ENCODE measurements around the gene CDH23. TPM values are rescaled to one million over a fixed set of nuclear protein-coding genes. Genes with fewer than 3 reads are reported as not detected.

The CDH23 gene
- total RNA-seq, 1 experiment from 2014 or later: 0.34 TPM

GRCh38 chr10:71513936-71514335 is 117.2 kb downstream of the CDH23 start:
- no peak for DNase-seq
- ChIA-PET CTCF (interaction anchor here (0.5 kb wide), 1 partner anchor 298 kb away, joined by 5 read pairs; no protein-coding TSS in a partner anchor), POLR2A (no interaction called here)
- Mint-ChIP-seq H3K27ac (ENCODE audit: unreplicated experiment) (peak overlapping the region; percentile 47), H3K36me3 (ENCODE audit: insufficient read depth, unreplicated experiment) (no peaks in the 10 kb centered on the region), H3K9me3 (ENCODE audit: unreplicated experiment) (no peaks in the 10 kb centered on the region), H3K4me1 (ENCODE audit: low read depth, unreplicated experiment) (peaks cover 11% of the 10 kb centered on the region), H3K27me3 (ENCODE audit: insufficient read depth, unreplicated experiment) (no peaks in the 10 kb centered on the region), H3K4me3 (ENCODE audit: unreplicated experiment) (no peak overlapping the region)
- H3K4me3 ChIP-seq (ENCODE audit: low read depth, low read length): no peak overlapping the region
- peaks cover 4% of the 10 kb centered on the region; the same call in 1 of the 2 replicates for H3K9me3 ChIP-seq
- H3K27me3 ChIP-seq (replicated peaks; ENCODE audit: control insufficient read depth, insufficient read depth, low read length): no peaks in the 10 kb centered on the region
- H3K36me3 ChIP-seq (ENCODE audit: control insufficient read depth, insufficient read depth, low read length): no peaks in the 10 kb centered on the region
- intact Hi-C loops (cut with micrococcal nuclease; ENCODE audit: unreplicated experiment): no loop called here
- peaks cover 13% of the 10 kb centered on the region for H3K4me1 ChIP-seq
- TF ChIP-seq CTCF (IDR thresholded peaks at IDR 0.05; ENCODE audit: insufficient read depth in 1 of 2, low read depth in 1 of 2, low read length in 1 of 2, severe bottlenecking in 1 of 2, unreplicated experiment in 1 of 2): no peak
- BruUV-seq (replicated peaks): no TSS peak

GRCh38 chr10:71515531-71516172 is 118.9 kb downstream of the CDH23 start:
- H3K36me3 Mint-ChIP-seq (ENCODE audit: insufficient read depth, unreplicated experiment): no peaks in the 10 kb centered on the region
- no peak for TF ChIP-seq CTCF (IDR thresholded peaks at IDR 0.05; ENCODE audit: insufficient read depth in 1 of 2, low read depth in 1 of 2, low read length in 1 of 2, severe bottlenecking in 1 of 2, unreplicated experiment in 1 of 2)
- H3K27me3 ChIP-seq (replicated peaks; ENCODE audit: control insufficient read depth, insufficient read depth, low read length): no peaks in the 10 kb centered on the region
- DNase-seq: no peak
- no peak overlapping the region for H3K27ac Mint-ChIP-seq (ENCODE audit: unreplicated experiment)
- no TSS peak for BruUV-seq (replicated peaks)
- no peaks in the 10 kb centered on the region for H3K36me3 ChIP-seq (ENCODE audit: control insufficient read depth, insufficient read depth, low read length)
- H3K4me3 ChIP-seq (ENCODE audit: low read depth, low read length): no peak overlapping the region
- H3K4me1 ChIP-seq: peaks cover 13% of the 10 kb centered on the region
- H3K9me3 Mint-ChIP-seq (ENCODE audit: unreplicated experiment): no peaks in the 10 kb centered on the region
- CTCF ChIA-PET: no interaction called here
- no peaks in the 10 kb centered on the region for H3K9me3 ChIP-seq
- intact Hi-C loops (cut with micrococcal nuclease; ENCODE audit: unreplicated experiment): no loop called here
- H3K4me3 Mint-ChIP-seq (ENCODE audit: unreplicated experiment): no peak overlapping the region
- POLR2A ChIA-PET: no interaction called here
- H3K4me1 Mint-ChIP-seq (ENCODE audit: low read depth, unreplicated experiment): peaks cover 11% of the 10 kb centered on the region
- no peaks in the 10 kb centered on the region for H3K27me3 Mint-ChIP-seq (ENCODE audit: insufficient read depth, unreplicated experiment)

- Mint-ChIP-seq H3K4me1 (ENCODE audit: low read depth, unreplicated experiment) (peaks cover 11% of the 10 kb centered on the region), H3K36me3 (ENCODE audit: insufficient read depth, unreplicated experiment) (no peaks in the 10 kb centered on the region), H3K9me3 (ENCODE audit: unreplicated experiment) (no peaks in the 10 kb centered on the region), H3K27me3 (ENCODE audit: insufficient read depth, unreplicated experiment) (no peaks in the 10 kb centered on the region), H3K27ac (ENCODE audit: unreplicated experiment) (no peak overlapping the region), H3K4me3 (ENCODE audit: unreplicated experiment) (no peak overlapping the region)
- H3K4me1 ChIP-seq: peaks cover 13% of the 10 kb centered on the region
- H3K9me3 ChIP-seq: no peaks in the 10 kb centered on the region
- H3K4me3 ChIP-seq (ENCODE audit: low read depth, low read length): no peak overlapping the region
- ChIA-PET POLR2A (no interaction called here), CTCF (interaction anchor here (1.0 kb wide), 1 partner anchor 198 kb away, joined by 5 read pairs; the partner anchor contains the start of gene SLC29A3)
- no TSS peak for BruUV-seq (replicated peaks)
- intact Hi-C loops (cut with micrococcal nuclease; ENCODE audit: unreplicated experiment): no loop called here
- no peaks in the 10 kb centered on the region for H3K27me3 ChIP-seq (replicated peaks; ENCODE audit: control insufficient read depth, insufficient read depth, low read length)
- DNase-seq: no peak
- no peaks in the 10 kb centered on the region for H3K36me3 ChIP-seq (ENCODE audit: control insufficient read depth, insufficient read depth, low read length)
- no peak for TF ChIP-seq CTCF (IDR thresholded peaks at IDR 0.05; ENCODE audit: insufficient read depth in 1 of 2, low read depth in 1 of 2, low read length in 1 of 2, severe bottlenecking in 1 of 2, unreplicated experiment in 1 of 2)
Observed at GRCh38 chr10:71516890-71517289, 120.2 kb downstream of the CDH23 start.

All from Caco-2 (cell line).